GM23338 (cell line): ENCODE measurements around the gene ADAMTS17.

ENCODE experiments used
- CREB1 ChIP-seq: fragments of 250-450 bp; sonication (Bioruptor Pico); IDR thresholded peaks from 2 replicates; pipeline ENCODE4 v1.5.0; 2020; ENCODE audit warnings: low read depth, mild to moderate bottlenecking, moderate library complexity
- CTCF ChIP-seq, 2 experiments: fragments of 200-600 bp in 1 of 2; sonication (generic) in 1 of 2; conservative IDR thresholded peaks; 2 replicates each; pipeline versions ENCODE4 v1.5.1 to v1.6.1; 2016 to 2017; ENCODE audit warnings: antibody characterized with exemption in 2 of 2, low read depth in 2 of 2, mild to moderate bottlenecking in 2 of 2, moderate library complexity in 1 of 2
- ETS1 ChIP-seq: IDR thresholded peaks from 2 replicates; pipeline ENCODE4 v1.6.1; 2016; ENCODE audit warnings: antibody characterized with exemption
- EZH2 ChIP-seq: fragments of 200-600 bp; sonication (generic); IDR thresholded peaks from one replicate; pipeline ENCODE4 v1.8.0; 2017; ENCODE audit warnings: antibody characterized with exemption, mild to moderate bottlenecking, low read depth; ENCODE audit not compliant: unreplicated experiment
- EZH2phosphoT487 ChIP-seq: fragments of 200-600 bp; sonication (generic); IDR thresholded peaks from one replicate; pipeline ENCODE4 v1.8.1; 2018; ENCODE audit warnings: antibody characterized with exemption; ENCODE audit not compliant: unreplicated experiment
- JUNB ChIP-seq: IDR thresholded peaks from one replicate; pipeline ENCODE4 v1.6.1; 2016; ENCODE audit warnings: antibody characterized with exemption; ENCODE audit not compliant: unreplicated experiment
- POLR2AphosphoS5 ChIP-seq: IDR thresholded peaks from 2 replicates; pipeline ENCODE4 v1.6.1; 2016; ENCODE audit warnings: antibody characterized with exemption, low read depth
- STAT1 ChIP-seq: IDR thresholded peaks from one replicate; pipeline ENCODE4 v1.6.1; 2016; ENCODE audit warnings: antibody characterized with exemption; ENCODE audit not compliant: unreplicated experiment
- TF ChIP-seq, protein P1 (sequence below): fragments of 250-450 bp; sonication (Bioruptor Pico); IDR thresholded peaks from 2 replicates; pipeline ENCODE4 v1.5.0; 2020; ENCODE audit warnings: mild to moderate bottlenecking, moderate library complexity
- TF ChIP-seq, protein P2 (sequence below): IDR thresholded peaks from one replicate; pipeline ENCODE4 v1.6.1; 2018; ENCODE audit warnings: antibody characterized with exemption; ENCODE audit not compliant: unreplicated experiment

DNA sequence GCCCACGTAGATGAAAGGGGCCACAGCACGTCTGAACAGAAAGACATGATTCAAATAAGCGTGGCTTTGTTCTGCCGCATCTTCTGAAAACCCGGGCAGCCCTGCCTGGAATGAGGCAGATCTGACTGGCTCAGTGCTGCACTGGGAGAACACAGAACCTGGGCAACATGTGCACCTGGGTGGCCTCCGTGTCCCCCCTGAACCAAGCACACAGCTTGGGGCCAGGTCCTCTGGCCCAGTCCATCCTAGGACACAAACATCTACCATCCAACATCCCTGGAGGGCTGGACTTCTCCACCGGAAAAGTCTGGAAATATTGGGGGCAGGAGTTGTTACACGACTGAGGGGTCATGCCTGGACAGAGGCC is 119.4 kb downstream of the ADAMTS17 start:
- TF ChIP-seq CTCF (conservative IDR thresholded peaks at IDR 0.05; ENCODE audit: low read depth in 2 of 2) (no peak), EZH2 (no peak), POLR2AphosphoS5 (no peak), EZH2phosphoT487 (no peak), JUNB (no peak), CREB1 (CRISPR knock-in tag) (no peak), STAT1 (no peak), ETS1 (no peak)
- TF ChIP-seq, protein P1, sequence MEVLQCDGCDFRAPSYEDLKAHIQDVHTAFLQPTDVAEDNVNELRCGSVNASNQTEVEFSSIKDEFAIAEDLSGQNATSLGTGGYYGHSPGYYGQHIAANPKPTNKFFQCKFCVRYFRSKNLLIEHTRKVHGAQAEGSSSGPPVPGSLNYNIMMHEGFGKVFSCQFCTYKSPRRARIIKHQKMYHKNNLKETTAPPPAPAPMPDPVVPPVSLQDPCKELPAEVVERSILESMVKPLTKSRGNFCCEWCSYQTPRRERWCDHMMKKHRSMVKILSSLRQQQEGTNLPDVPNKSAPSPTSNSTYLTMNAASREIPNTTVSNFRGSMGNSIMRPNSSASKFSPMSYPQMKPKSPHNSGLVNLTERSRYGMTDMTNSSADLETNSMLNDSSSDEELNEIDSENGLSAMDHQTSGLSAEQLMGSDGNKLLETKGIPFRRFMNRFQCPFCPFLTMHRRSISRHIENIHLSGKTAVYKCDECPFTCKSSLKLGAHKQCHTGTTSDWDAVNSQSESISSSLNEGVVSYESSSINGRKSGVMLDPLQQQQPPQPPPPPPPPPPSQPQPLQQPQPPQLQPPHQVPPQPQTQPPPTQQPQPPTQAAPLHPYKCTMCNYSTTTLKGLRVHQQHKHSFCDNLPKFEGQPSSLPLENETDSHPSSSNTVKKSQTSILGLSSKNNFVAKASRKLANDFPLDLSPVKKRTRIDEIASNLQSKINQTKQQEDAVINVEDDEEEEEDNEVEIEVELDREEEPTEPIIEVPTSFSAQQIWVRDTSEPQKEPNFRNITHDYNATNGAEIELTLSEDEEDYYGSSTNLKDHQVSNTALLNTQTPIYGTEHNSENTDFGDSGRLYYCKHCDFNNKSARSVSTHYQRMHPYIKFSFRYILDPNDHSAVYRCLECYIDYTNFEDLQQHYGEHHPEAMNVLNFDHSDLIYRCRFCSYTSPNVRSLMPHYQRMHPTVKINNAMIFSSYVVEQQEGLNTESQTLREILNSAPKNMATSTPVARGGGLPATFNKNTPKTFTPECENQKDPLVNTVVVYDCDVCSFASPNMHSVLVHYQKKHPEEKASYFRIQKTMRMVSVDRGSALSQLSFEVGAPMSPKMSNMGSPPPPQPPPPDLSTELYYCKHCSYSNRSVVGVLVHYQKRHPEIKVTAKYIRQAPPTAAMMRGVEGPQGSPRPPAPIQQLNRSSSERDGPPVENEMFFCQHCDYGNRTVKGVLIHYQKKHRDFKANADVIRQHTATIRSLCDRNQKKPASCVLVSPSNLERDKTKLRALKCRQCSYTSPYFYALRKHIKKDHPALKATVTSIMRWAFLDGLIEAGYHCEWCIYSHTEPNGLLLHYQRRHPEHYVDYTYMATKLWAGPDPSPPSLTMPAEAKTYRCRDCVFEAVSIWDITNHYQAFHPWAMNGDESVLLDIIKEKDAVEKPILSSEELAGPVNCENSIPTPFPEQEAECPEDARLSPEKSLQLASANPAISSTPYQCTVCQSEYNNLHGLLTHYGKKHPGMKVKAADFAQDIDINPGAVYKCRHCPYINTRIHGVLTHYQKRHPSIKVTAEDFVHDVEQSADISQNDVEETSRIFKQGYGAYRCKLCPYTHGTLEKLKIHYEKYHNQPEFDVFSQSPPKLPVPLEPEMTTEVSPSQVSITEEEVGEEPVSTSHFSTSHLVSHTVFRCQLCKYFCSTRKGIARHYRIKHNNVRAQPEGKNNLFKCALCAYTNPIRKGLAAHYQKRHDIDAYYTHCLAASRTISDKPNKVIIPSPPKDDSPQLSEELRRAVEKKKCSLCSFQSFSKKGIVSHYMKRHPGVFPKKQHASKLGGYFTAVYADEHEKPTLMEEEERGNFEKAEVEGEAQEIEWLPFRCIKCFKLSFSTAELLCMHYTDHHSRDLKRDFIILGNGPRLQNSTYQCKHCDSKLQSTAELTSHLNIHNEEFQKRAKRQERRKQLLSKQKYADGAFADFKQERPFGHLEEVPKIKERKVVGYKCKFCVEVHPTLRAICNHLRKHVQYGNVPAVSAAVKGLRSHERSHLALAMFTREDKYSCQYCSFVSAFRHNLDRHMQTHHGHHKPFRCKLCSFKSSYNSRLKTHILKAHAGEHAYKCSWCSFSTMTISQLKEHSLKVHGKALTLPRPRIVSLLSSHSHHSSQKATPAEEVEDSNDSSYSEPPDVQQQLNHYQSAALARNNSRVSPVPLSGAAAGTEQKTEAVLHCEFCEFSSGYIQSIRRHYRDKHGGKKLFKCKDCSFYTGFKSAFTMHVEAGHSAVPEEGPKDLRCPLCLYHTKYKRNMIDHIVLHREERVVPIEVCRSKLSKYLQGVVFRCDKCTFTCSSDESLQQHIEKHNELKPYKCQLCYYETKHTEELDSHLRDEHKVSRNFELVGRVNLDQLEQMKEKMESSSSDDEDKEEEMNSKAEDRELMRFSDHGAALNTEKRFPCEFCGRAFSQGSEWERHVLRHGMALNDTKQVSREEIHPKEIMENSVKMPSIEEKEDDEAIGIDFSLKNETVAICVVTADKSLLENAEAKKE (CRISPR knock-in tag): no peak
- TF ChIP-seq, protein P2, sequence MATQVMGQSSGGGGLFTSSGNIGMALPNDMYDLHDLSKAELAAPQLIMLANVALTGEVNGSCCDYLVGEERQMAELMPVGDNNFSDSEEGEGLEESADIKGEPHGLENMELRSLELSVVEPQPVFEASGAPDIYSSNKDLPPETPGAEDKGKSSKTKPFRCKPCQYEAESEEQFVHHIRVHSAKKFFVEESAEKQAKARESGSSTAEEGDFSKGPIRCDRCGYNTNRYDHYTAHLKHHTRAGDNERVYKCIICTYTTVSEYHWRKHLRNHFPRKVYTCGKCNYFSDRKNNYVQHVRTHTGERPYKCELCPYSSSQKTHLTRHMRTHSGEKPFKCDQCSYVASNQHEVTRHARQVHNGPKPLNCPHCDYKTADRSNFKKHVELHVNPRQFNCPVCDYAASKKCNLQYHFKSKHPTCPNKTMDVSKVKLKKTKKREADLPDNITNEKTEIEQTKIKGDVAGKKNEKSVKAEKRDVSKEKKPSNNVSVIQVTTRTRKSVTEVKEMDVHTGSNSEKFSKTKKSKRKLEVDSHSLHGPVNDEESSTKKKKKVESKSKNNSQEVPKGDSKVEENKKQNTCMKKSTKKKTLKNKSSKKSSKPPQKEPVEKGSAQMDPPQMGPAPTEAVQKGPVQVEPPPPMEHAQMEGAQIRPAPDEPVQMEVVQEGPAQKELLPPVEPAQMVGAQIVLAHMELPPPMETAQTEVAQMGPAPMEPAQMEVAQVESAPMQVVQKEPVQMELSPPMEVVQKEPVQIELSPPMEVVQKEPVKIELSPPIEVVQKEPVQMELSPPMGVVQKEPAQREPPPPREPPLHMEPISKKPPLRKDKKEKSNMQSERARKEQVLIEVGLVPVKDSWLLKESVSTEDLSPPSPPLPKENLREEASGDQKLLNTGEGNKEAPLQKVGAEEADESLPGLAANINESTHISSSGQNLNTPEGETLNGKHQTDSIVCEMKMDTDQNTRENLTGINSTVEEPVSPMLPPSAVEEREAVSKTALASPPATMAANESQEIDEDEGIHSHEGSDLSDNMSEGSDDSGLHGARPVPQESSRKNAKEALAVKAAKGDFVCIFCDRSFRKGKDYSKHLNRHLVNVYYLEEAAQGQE: no peak
